K562 (cell line): ENCODE data around the gene E2F2. TPM values are rescaled to one million over a fixed set of nuclear protein-coding genes. Genes with fewer than 3 reads are reported as not detected.

Experiments
- ATAC-seq: fragments of 200-7000 bp; cut with Tn5 transposase; 3 replicates; pipeline ENCODE4 v1.9.1; 2020; ENCODE audit warnings: moderate library complexity
- BruUV-seq: library from RNA; stranded (reverse); fragments of 400-500 nt; replicated peaks from 2 replicates; lab custom pipeline; 2021; lab: Mats Ljungman, UMichigan
- CTCF ChIA-PET: fragments of 300-600 bp; formaldehyde crosslinking; extraction: SDS; loops from one replicate; lab custom pipeline; 2021; ENCODE audit warnings: low intra/inter-chr PET ratio; lab: Yijun Ruan, JAX
- POLR2A ChIA-PET: fragments of 300-600, 350-650 bp; sonication (Branson Sonifier 250); formaldehyde crosslinking; extraction: SDS; loops from one replicate; lab custom pipeline; 2021; ENCODE audit warnings: antibody characterized with exemption, inconsistent platforms; lab: Yijun Ruan, JAX
- DNase-seq, 4 experiments: peaks; one replicate each; pipeline versions ENCODE4 v3.0.0 to v3.0.0-alpha.2; 2011 to 2018; ENCODE audit warnings: low spot score in 3 of 4, mixed read lengths in 3 of 4; ENCODE audit errors: extremely low read depth in 1 of 4
- FAIRE-seq: peaks from 2 replicates; lab custom pipeline; 2011; peaks lifted over from hg19 to GRCh38; lab: Jason Lieb, UNC
- H2AFZ ChIP-seq: 2 replicates; pipeline ENCODE4 v1.6.0; 2011; ENCODE audit warnings: low read depth, low read length, control low read depth, inconsistent platforms
- H3K27ac ChIP-seq: fragments of 200-600 bp; 3 replicates; pipeline ENCODE4 v1.8.0; 2011; ENCODE audit warnings: low read depth, mild to moderate bottlenecking, control low read depth, inconsistent platforms, low read length, moderate library complexity, mixed read lengths; ENCODE audit errors: extremely low read depth
- H3K27me3 ChIP-seq, 2 experiments: fragments of 300-600 bp in 1 of 2; 2 replicates in 1 of 2; 3 replicates in 1 of 2; pipeline versions ENCODE4 v1.6.0 to v1.8.0; 2011; ENCODE audit warnings: inconsistent platforms in 2 of 2, low read length in 2 of 2, mild to moderate bottlenecking in 1 of 2, mixed read lengths in 1 of 2, moderate library complexity in 1 of 2; ENCODE audit not compliant: control insufficient read depth in 2 of 2, insufficient read depth in 2 of 2
- H3K36me3 ChIP-seq: fragments of 300-600 bp; 3 replicates; pipeline ENCODE4 v1.8.0; 2011; ENCODE audit warnings: mild to moderate bottlenecking, low read length, inconsistent platforms; ENCODE audit not compliant: control insufficient read depth, insufficient read depth
- H3K4me1 ChIP-seq, 2 experiments: fragments of 200-600 bp in 1 of 2; replicated peaks in 1 of 2; 2 replicates in 1 of 2; 3 replicates in 1 of 2; pipeline versions ENCODE4 v1.5.1 to v1.8.0; 2011; ENCODE audit warnings: inconsistent platforms in 2 of 2, low read length in 2 of 2, mild to moderate bottlenecking in 1 of 2, mixed read lengths in 1 of 2, moderate library complexity in 1 of 2; ENCODE audit not compliant: control insufficient read depth in 2 of 2, insufficient read depth in 2 of 2
- H3K4me2 ChIP-seq: 2 replicates; pipeline ENCODE4 v1.6.1; 2011; ENCODE audit warnings: low read length, control low read depth, inconsistent platforms, mixed read lengths; ENCODE audit not compliant: insufficient read depth
- H3K4me3 ChIP-seq: fragments of 200-600 bp; sonication (generic), shearing (Covaris generic); 2 replicates; pipeline ENCODE4 v1.5.1; 2016; ENCODE audit warnings: control low read depth, inconsistent platforms
- H3K79me2 ChIP-seq: fragments of 200-600 bp; 3 replicates; pipeline ENCODE4 v1.8.0; 2011; ENCODE audit warnings: low read length, inconsistent platforms; ENCODE audit not compliant: control insufficient read depth, insufficient read depth
- H3K9ac ChIP-seq, 2 experiments: 2 replicates each; pipeline versions ENCODE4 v1.6.0 to v1.6.1; 2011; ENCODE audit warnings: low read depth in 2 of 2, low read length in 2 of 2, control low read depth in 1 of 2, inconsistent platforms in 1 of 2, mild to moderate bottlenecking in 1 of 2, mixed read lengths in 1 of 2; ENCODE audit not compliant: insufficient read depth in 1 of 2
- H3K9me1 ChIP-seq: one replicate; pipeline ENCODE4 v1.6.0; 2011; ENCODE audit warnings: inconsistent platforms, mild to moderate bottlenecking, low read length, moderate library complexity; ENCODE audit not compliant: control insufficient read depth, insufficient read depth
- H3K9me3 ChIP-seq: replicated peaks from 2 replicates; pipeline ENCODE4 v1.5.1; 2011; ENCODE audit warnings: low read depth, low read length, inconsistent platforms; ENCODE audit not compliant: control insufficient read depth, insufficient read depth
- H4K20me1 ChIP-seq: replicated peaks from 2 replicates; pipeline ENCODE4 v1.6.1; 2011; ENCODE audit warnings: low read length, inconsistent platforms, mixed read lengths; ENCODE audit not compliant: control insufficient read depth, insufficient read depth
- EHMT2 ChIP-seq: fragments of 450-650 bp; IDR thresholded peaks from 2 replicates; pipeline ENCODE4 v1.6.1; 2018; ENCODE audit warnings: antibody characterized with exemption
- HDAC1 ChIP-seq, 2 experiments: fragments of 450-650 bp; IDR thresholded peaks; 2 replicates each; pipeline ENCODE4 v1.6.1; 2016 to 2017; ENCODE audit warnings: inconsistent platforms in 1 of 2, mild to moderate bottlenecking in 1 of 2, moderate library complexity in 1 of 2
- HDAC2 ChIP-seq: fragments of 450-650 bp; IDR thresholded peaks from 2 replicates; pipeline ENCODE4 v1.6.1; 2016; ENCODE audit warnings: mild to moderate bottlenecking
- KDM5B ChIP-seq: fragments of 200-600 bp; sonication (generic); IDR thresholded peaks from 2 replicates; pipeline ENCODE4 v1.6.1; 2012; ENCODE audit warnings: low read depth, mild to moderate bottlenecking, moderate library complexity, low read length, control low read depth, inconsistent platforms; ENCODE audit not compliant: insufficient replicate concordance
- KLF10 ChIP-seq: fragments of 250-450 bp; sonication (Bioruptor Pico); IDR thresholded peaks from 2 replicates; pipeline ENCODE4 v1.6.1; 2021; ENCODE audit warnings: matching md5 sums
- MIER1 ChIP-seq: fragments of 450-650 bp; IDR thresholded peaks from 2 replicates; pipeline ENCODE4 v1.6.1; 2016; ENCODE audit warnings: antibody characterized with exemption, mild to moderate bottlenecking, low read depth
- SAFB ChIP-seq: fragments of 200-400 bp; formaldehyde crosslinking; IDR thresholded peaks from 2 replicates; pipeline ENCODE4 v1.6.1; 2017; ENCODE audit warnings: low read depth, low read length, borderline replicate concordance
- SMARCE1 ChIP-seq: fragments of 450-650 bp; IDR thresholded peaks from 2 replicates; pipeline ENCODE4 v1.7.1; 2016; ENCODE audit warnings: mild to moderate bottlenecking
- U2AF2 ChIP-seq: fragments of 200-400 bp; formaldehyde crosslinking; optimal IDR thresholded peaks from 2 replicates; pipeline ENCODE3; 2017; ENCODE audit warnings: low read depth, mild to moderate bottlenecking, low read length
- ZBTB8A ChIP-seq: fragments of 450-650 bp; IDR thresholded peaks from 2 replicates; pipeline ENCODE4 v1.6.1; 2018; ENCODE audit warnings: mild to moderate bottlenecking, moderate library complexity; ENCODE audit not compliant: partially characterized antibody
- ZNF444 ChIP-seq: fragments of 250-450 bp; sonication (Bioruptor Pico); IDR thresholded peaks from 2 replicates; pipeline ENCODE4 v1.4.0; 2020; ENCODE audit warnings: mild to moderate bottlenecking, moderate library complexity
- WGBS: fragments of 100-300 bp; shearing (Covaris generic); methylation state at CpG from one replicate; pipeline ENCODE4 v1.1.6; 2016; ENCODE audit warnings: low coverage, mixed read lengths; ENCODE audit not compliant: insufficient coverage; ENCODE audit errors: missing lambda C conversion rate; 5-methylcytosine and 5-hydroxymethylcytosine counted together
- in situ Hi-C: fragments of 300-500 bp; cut with MboI; formaldehyde crosslinking; loops from 4 replicates; pipeline ENCODE4 v1.15.0; 2018; ENCODE audit warnings: inconsistent platforms, mixed read lengths
- intact Hi-C: fragments of 100-400 bp; cut with micrococcal nuclease; formaldehyde crosslinking; loops from 2 replicates; pipeline ENCODE4 v1.14.2; 2022
- polyA plus RNA-seq, 8 experiments: library from polyadenylated mRNA; depleted of rRNA in 4 of 8; stranded (reverse) in 5 of 8; unstranded in 3 of 8; fragments of >200 nt; fragmentation: Nextera tagmentation in 2 of 8; fragmentation: Illumina TruSeq in 1 of 8; extraction: Ambion mirVana in 2 of 8; extraction: Trizol in 1 of 8; gene quantifications; 2 replicates each; pipeline versions ENCODE4 v1.2.1 to v1.2.3, GENCODE V29; 2011 to 2014; ENCODE audit warnings: inconsistent platforms in 1 of 8, missing spikeins in 1 of 8
- total RNA-seq, 7 experiments: library from RNA; depleted of rRNA in 6 of 7; stranded (reverse); fragments of >200 nt in 6 of 7; fragmentation: Illumina TruSeq in 2 of 7; extraction: Trizol in 2 of 7; gene quantifications; 2 replicates each; pipeline versions ENCODE4 v1.2.1 to v1.2.3, GENCODE V29; 2011 to 2021; ENCODE audit warnings: low replicate concordance in 1 of 7
- TF ChIP-seq, protein P1 (sequence below): fragments of 450-650 bp; IDR thresholded peaks from 2 replicates; pipeline ENCODE4 v1.6.1; 2016; ENCODE audit warnings: missing biosample characterization, missing genetic modification characterization
- TF ChIP-seq, protein P2 (sequence below): sonication (generic); formaldehyde crosslinking; IDR thresholded peaks from 2 replicates; pipeline ENCODE4 v1.8.1; 2023; ENCODE audit warnings: mild to moderate bottlenecking, missing genetic modification reagents
- TF ChIP-seq, protein P3 (sequence below): fragments of 250-450 bp; sonication (Bioruptor Pico); IDR thresholded peaks from 2 replicates; pipeline ENCODE4 v1.8.0; 2022; ENCODE audit warnings: inconsistent platforms
- TF ChIP-seq, protein P4 (sequence below): fragments of 250-450 bp; sonication (Bioruptor Pico); IDR thresholded peaks from 2 replicates; pipeline ENCODE4 v1.4.0; 2020; ENCODE audit warnings: mild to moderate bottlenecking

E2F2 gene
- total and polyA plus RNA-seq, 9 of the 15 experiments (the other 6 are each of a cell fraction or from before 2014, with no cell fraction given), result 3.1 to 25.3 (median 11.4) TPM

- H3K9ac ChIP-seq, result peak overlapping the region; percentile 76 to 94
- in situ Hi-C loops, result no loop called here
- no peaks in the 10 kb centered on the region for H3K9me1 ChIP-seq
- ChIA-PET POLR2A (interaction anchor here (0.8 to 2.5 kb wide), 6 partner anchors 9 to 647 kb away, joined by 3 to 8 read pairs (median 5); partner anchors contain the start of gene RPL11), CTCF (no interaction called here)
- WGBS, result 41% methylated on average over 12 of the region's 12 CpGs
- ATAC-seq, result no peak
- intact Hi-C loops, result no loop called here
- H3K9me3 ChIP-seq, result no peaks in the 10 kb centered on the region
- H3K79me2 ChIP-seq, result peaks cover 39% of the 10 kb centered on the region
- H3K4me2 ChIP-seq, result peak overlapping the region; percentile 82
- no peak for FAIRE-seq
- peaks cover 45 to 52% of the 10 kb centered on the region in 2 experiments for H3K4me1 ChIP-seq
- no TSS peak for BruUV-seq
- H3K27ac ChIP-seq, result peak overlapping the region; percentile 90
- H2AFZ ChIP-seq, result peak overlapping the region; percentile 90
- peaks cover 19% of the 10 kb centered on the region for H3K36me3 ChIP-seq
- no peaks in the 10 kb centered on the region for H3K27me3 ChIP-seq
- no peaks in the 10 kb centered on the region for H4K20me1 ChIP-seq
- peak in 1 of 4 experiments; percentile 20 for DNase-seq
- H3K4me3 ChIP-seq, result peak overlapping the region; percentile 39
- TF ChIP-seq, protein P1, sequence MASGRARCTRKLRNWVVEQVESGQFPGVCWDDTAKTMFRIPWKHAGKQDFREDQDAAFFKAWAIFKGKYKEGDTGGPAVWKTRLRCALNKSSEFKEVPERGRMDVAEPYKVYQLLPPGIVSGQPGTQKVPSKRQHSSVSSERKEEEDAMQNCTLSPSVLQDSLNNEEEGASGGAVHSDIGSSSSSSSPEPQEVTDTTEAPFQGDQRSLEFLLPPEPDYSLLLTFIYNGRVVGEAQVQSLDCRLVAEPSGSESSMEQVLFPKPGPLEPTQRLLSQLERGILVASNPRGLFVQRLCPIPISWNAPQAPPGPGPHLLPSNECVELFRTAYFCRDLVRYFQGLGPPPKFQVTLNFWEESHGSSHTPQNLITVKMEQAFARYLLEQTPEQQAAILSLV (tag), result 0 out of 2 replicates have a peak, but pooled peaks have one; percentile 16
- TF ChIP-seq MIER1 (0 out of 2 replicates have a peak, but pooled peaks have one; percentile 35), SAFB (no peak), HDAC2 (no peak), KLF10 (CRISPR knock-in tag) (no peak), KDM5B (peak; percentile 49), ZBTB8A (no peak), U2AF2 (no peak), HDAC1 (IDR thresholded peaks at IDR 0.05) (peak in 1 of 2 experiments; percentile 44; a peak in 1 of 4 replicates), SMARCE1 (0 out of 2 replicates have a peak, but pooled peaks have one; percentile 41), EHMT2 (no peak), ZNF444 (CRISPR knock-in tag) (no peak)
- TF ChIP-seq, protein P2, sequence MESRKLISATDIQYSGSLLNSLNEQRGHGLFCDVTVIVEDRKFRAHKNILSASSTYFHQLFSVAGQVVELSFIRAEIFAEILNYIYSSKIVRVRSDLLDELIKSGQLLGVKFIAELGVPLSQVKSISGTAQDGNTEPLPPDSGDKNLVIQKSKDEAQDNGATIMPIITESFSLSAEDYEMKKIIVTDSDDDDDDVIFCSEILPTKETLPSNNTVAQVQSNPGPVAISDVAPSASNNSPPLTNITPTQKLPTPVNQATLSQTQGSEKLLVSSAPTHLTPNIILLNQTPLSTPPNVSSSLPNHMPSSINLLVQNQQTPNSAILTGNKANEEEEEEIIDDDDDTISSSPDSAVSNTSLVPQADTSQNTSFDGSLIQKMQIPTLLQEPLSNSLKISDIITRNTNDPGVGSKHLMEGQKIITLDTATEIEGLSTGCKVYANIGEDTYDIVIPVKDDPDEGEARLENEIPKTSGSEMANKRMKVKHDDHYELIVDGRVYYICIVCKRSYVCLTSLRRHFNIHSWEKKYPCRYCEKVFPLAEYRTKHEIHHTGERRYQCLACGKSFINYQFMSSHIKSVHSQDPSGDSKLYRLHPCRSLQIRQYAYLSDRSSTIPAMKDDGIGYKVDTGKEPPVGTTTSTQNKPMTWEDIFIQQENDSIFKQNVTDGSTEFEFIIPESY (CRISPR knock-in tag), result no peak
- TF ChIP-seq, protein P3, sequence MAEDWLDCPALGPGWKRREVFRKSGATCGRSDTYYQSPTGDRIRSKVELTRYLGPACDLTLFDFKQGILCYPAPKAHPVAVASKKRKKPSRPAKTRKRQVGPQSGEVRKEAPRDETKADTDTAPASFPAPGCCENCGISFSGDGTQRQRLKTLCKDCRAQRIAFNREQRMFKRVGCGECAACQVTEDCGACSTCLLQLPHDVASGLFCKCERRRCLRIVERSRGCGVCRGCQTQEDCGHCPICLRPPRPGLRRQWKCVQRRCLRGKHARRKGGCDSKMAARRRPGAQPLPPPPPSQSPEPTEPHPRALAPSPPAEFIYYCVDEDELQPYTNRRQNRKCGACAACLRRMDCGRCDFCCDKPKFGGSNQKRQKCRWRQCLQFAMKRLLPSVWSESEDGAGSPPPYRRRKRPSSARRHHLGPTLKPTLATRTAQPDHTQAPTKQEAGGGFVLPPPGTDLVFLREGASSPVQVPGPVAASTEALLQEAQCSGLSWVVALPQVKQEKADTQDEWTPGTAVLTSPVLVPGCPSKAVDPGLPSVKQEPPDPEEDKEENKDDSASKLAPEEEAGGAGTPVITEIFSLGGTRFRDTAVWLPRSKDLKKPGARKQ (CRISPR knock-in tag), result 0 out of 2 replicates have a peak, but pooled peaks have one; percentile 67
- TF ChIP-seq, protein P4, sequence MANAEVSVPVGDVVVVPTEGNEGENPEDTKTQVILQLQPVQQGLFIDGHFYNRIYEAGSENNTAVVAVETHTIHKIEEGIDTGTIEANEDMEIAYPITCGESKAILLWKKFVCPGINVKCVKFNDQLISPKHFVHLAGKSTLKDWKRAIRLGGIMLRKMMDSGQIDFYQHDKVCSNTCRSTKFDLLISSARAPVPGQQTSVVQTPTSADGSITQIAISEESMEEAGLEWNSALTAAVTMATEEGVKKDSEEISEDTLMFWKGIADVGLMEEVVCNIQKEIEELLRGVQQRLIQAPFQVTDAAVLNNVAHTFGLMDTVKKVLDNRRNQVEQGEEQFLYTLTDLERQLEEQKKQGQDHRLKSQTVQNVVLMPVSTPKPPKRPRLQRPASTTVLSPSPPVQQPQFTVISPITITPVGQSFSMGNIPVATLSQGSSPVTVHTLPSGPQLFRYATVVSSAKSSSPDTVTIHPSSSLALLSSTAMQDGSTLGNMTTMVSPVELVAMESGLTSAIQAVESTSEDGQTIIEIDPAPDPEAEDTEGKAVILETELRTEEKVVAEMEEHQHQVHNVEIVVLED, result no peak
These were observed 23.1 kb upstream of the E2F2 start for GRCh38 chr1:23554127-23554480.
